Stimulated activated CD4-positive, alpha-beta T cell treated with anti-CD3 and anti-CD28 coated beads, Interleukin-2, amount 100 ng/mL, for 48 hours (primary cell): ENCODE results near the gene ABHD17A.

Experiments
- DNase-seq, 2 donors: peaks; one replicate each; pipeline ENCODE4 v3.0.0-alpha.2; 2020

Gene ABHD17A

GRCh38 chr19:1852581-1853128, 32.6 kb downstream of the ABHD17A start:
- no peak for DNase-seq

GRCh38 chr19:1851654-1852580, 33.4 kb downstream of the ABHD17A start:
- peak in 1 of 2 donors; percentile 40 for DNase-seq

GRCh38 chr19:1850809-1851653, 34.3 kb downstream of the ABHD17A start:
- DNase-seq: no peak

- no peak for DNase-seq
Observed at GRCh38 chr19:1849886-1850398, 35.4 kb downstream of the ABHD17A start.

GRCh38 chr19:1849132-1849474, 36.2 kb downstream of the ABHD17A start:
- no peak for DNase-seq

DNA sequence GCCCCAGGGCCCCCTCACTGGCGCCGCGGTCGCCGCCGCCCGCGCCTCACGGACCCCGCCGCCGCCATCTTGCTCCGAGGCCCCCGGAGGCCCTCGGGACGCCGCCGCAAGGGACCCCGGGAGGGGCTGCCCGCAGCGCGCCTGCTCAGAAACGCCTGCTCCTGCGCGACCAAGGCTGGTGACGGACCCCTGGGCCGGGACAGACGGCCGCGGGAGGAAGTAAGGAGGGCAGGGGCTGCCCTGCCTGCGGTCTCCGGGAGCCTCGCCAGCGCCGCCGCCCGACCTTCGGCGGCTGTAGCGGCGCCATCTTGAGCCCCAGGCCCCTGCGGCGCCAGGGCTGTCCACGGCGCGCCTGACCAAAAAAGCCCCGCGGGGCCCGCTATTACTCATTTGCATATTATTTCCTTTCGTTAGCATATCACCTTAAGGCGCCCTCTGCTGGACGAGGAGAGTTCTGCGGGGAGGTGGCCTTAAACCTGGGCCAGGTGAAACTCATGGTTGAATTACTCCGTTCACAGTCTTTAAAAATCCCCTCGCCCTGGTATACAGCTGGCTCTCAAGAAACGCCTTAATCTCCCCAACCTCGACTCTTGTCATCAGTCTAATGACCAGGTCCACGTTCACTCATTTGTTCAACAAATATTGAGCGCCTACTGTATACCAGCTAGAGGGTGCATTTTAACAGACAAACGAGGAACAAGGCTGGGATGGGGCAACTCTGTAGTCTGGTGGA, 36.7 kb downstream of the ABHD17A start, which contains the start of gene REXO1:
Gene REXO1 (minus strand): TSS at position 85 of the 733 bp plus-strand sequence. CDS start 125 bp downstream, outside the sequence.
- peak; percentile 99 for DNase-seq

DNA sequence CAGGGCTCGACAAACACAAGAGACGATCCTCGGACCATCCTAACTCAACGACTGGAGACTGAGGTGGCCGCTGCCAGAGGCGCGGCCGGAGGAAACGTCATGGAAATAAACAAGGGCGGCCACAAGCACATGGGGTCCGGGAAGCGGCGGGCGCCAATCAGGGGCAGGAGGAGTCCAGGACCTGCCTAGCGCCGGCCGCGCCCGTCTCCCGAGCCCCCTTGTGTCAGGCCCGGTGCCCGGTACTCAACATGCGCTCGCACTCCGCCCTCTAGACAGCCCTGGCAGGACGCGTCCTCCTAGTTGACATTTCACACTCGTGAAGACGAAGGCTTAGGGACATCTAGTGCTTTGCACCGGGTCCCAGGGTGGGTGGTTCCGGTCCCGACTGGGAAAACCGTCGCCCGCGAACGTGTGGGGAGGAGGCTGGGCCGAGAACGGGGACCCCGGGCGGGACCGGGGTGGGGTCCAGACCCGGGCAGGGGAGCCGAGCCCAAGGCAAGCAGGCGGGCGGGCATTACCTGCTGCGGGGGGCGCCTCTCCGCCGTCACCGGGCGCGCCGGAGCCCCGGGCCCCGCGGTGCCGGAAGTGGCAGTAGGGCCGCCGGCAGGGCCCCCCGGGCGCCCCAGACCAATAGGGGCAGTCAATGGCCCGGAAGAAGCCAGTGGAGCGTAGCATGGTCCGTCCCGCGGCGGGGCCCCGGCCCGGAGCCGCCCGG, 37.5 kb downstream of the ABHD17A start:
- no peak for DNase-seq

DNA sequence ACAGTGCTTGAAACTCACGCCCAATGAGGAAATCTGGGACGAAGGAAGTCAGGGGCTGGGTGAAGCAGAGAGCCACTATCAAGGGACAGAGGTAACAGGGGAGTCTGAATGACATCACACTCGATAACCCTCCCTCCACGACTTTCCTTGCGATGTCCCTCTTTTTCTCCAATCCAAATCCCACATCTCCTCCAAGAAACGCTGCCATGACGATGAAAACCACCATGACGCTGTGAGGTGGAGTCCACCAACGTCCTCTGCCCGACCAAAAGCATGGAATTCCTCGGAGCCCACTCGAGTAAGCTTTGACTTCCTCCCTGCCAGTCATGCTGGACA, 38.0 kb downstream of the ABHD17A start:
- no peak for DNase-seq

DNA sequence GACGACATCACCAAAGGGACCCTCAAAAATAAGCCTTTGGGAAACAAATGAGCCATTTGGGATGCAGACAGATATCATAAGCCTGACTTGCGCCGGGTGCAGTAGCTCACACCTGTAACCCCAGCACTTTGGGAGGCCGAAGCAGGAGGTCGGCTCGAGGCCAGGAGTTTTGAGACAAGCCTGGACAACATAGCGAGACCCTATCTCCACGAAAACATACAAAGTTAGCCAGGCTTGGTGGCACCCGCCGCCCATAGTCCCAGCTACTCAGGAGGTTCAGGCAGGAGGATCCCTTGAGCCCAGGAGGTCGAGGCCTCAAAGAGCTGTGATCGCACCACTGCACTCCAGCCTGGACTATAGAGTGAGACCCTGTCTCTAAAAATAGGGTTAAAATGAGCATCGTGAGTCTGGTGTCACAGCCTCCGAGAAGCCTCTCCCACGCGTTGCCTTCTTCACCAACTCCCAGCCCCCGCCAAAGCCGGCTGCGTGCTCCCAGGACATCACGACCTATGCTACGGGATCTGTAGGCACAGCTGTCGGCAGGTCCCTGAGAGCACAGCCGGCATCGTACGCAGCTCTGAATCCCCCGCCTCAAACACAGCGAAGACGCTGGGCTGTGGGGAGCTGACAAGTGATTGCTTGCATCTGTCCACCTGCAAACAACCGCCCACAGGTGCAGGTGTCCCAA, 38.6 kb downstream of the ABHD17A start:
- DNase-seq: no peak

DNA sequence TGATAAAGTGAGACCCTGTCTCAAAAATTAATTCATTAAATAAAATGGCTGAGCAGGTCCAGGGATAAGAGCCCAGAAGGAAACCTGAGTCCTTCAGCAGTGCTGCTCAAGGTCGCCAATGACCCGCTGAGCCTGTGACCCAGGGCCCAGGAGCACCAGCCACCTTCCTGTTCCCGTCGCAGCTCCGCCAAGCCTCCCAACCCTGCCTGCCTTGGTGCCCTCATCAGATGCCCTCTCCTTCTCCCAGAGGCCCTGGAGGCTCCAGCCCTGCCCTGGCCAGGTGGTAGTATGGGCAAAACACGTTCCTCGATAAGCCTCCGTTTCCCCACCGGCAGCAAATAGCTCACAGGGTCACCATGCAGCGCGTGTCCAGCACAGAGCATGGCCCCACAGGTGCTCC, 39.7 kb downstream of the ABHD17A start:
- no peak for DNase-seq

DNA sequence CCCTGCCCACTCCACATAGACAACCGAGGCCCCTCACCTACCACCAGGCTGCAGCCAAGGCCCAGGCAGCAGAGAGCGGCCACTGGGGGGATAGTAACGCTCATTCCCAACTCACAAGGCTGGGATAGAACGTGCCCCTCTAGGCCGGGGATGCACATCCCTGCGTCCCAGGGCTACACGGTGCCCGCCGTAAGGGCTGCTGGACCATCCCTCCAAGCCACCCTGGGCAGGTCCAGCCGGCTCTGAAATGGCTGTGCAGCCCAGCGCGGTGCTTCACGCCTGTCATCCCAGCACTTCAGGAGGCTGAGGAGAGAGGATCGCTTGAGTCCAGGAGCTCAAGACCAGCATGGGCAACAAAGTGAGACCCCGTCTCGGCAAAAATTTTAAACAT, 40.2 kb downstream of the ABHD17A start:
- no peak for DNase-seq

DNA sequence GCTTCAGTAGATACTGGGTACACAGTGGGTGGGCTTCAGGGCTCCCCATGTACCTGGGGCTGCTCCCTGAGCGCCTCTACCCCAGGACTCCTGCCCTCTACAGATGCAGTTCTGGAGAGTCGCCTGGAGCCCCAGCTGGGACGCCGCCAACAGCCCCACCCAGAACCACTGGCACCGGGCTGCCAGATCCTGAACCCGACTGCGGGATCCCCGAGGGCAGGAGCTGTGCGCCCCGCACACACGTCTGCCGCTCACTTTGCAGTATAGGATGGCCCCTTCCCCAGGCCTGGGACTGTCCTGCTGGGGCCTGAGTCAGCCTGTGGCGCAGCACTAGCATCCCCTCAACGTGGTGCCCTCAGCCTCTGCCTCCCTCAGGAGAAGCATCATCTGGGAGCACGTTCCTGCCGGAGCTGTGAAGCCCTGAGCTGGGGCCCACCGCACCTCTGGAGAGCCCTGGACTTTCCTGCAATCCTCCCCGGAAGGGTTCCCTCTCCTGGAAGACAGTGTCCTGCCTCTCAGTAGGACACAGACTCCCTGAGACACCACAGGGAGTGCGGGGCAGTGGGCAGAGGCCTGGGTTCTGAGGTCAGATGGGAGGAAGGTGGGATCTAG, 40.7 kb downstream of the ABHD17A start:
- DNase-seq: no peak

- no peak for DNase-seq
Observed at GRCh38 chr19:1843646-1844394, 41.5 kb downstream of the ABHD17A start.

DNA sequence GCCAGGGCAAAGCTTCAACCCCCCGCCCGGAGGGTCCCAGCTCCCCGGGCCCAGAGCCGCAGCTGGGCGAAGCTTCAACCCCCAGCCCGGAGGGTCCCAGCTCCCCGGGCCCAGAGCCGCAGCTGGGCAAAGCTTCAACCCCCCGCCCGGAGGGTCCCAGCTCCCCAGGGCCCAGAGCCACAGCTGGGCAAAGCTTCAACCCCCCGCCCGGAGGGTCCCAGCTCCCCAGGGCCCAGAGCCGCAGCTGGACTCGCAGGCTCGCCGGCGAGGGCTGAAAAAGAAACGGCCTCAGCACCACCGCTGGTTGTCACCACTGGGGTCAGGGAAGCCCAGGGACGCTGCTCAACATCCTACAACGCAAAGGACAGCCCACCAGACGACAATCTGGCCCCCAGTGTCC, 42.2 kb downstream of the ABHD17A start:
- no peak for DNase-seq

- no peak for DNase-seq
Observed at GRCh38 chr19:1841209-1841924, 43.9 kb downstream of the ABHD17A start.

DNA sequence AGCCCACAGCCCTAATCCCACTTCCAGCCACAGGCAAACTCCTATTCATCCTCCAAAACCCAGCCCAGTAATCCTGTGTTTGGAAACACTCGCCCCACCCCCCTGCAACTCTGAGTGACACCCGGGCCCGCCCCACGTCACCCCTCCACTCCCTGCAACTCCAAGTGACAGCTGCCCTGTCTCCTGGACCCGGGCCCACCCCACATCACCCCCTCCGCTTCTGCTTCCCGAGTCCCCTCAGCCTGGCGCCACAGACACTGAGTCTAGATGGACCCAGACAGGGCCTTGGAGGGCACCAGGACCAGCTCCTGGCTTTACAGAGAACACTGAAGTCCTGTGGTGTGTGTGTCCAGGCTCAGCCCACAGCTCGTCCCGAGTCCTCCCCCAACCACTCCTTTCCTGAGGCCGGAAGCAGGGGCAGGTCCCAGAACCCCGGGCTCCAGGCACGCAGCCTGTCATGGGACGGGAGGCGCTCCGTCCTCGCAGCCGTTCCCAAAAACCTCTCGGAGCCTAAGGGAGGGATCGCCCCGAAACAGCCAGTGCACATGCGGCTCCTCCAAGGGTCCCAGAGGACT, 44.7 kb downstream of the ABHD17A start:
- DNase-seq: no peak

- no peak for DNase-seq
Observed at GRCh38 chr19:1839658-1840540, 45.4 kb downstream of the ABHD17A start.

DNA sequence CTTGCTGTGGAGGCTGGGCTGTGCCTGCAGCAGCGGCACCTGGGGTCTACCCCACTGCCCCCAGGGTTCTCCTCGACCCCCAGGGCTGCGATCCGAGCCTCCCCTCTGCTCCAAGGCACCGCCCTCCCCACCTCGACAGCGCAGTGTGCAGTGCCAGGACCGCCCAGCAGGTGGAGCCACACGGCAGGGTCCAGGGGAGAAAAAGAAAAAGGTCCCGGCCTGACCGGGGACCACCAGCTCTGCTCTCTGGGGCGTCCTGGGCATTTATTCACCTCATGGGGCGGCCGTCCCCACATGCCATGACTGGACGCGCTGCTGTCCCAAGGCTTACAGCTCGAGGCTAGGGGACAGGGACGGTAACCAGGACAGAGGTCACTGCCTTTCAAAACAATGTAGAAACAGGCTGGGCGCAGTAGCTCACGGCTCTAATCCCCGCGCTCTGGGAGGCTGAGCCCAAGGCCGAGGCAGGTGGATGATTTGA, 47.6 kb downstream of the ABHD17A start:
- DNase-seq: peak; percentile 69 to 76
